ENCODE measurements around the gene AMOT.

DNA sequence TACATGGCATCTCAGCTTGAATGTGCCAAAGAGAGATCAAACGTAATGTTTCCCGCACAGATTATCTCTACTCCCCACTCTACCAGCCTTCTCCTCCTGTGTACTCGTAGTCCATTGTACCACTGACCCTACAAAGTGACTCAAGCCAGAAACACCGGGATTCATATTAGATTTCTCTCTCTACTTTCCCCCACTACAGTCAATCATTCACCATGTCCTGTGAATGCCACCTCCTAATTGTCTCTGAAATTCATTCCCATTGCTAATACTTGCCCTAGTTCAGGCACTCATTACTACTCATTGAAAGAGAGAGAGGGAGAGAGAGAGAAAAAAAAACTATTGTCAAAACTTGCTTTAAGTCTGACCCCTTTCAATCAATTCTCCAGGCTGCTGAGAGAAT lies 82.7 kb downstream of the AMOT start:
- TF ChIP-seq, protein P1, sequence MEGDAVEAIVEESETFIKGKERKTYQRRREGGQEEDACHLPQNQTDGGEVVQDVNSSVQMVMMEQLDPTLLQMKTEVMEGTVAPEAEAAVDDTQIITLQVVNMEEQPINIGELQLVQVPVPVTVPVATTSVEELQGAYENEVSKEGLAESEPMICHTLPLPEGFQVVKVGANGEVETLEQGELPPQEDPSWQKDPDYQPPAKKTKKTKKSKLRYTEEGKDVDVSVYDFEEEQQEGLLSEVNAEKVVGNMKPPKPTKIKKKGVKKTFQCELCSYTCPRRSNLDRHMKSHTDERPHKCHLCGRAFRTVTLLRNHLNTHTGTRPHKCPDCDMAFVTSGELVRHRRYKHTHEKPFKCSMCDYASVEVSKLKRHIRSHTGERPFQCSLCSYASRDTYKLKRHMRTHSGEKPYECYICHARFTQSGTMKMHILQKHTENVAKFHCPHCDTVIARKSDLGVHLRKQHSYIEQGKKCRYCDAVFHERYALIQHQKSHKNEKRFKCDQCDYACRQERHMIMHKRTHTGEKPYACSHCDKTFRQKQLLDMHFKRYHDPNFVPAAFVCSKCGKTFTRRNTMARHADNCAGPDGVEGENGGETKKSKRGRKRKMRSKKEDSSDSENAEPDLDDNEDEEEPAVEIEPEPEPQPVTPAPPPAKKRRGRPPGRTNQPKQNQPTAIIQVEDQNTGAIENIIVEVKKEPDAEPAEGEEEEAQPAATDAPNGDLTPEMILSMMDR (IDR thresholded peaks at IDR 0.05), result no peak
- no peak for TF ChIP-seq POLR2AphosphoS5 (IDR thresholded peaks at IDR 0.05; ENCODE audit: low read depth, low read length)

Data from Panc1 (cell line).